ENCODE results near the gene DHDH. TPM values are rescaled to one million over a fixed set of nuclear protein-coding genes. Genes with fewer than 3 reads are reported as not detected.

The DHDH gene
- total RNA-seq, 2 donors from 2014 or later = not detected

DNA sequence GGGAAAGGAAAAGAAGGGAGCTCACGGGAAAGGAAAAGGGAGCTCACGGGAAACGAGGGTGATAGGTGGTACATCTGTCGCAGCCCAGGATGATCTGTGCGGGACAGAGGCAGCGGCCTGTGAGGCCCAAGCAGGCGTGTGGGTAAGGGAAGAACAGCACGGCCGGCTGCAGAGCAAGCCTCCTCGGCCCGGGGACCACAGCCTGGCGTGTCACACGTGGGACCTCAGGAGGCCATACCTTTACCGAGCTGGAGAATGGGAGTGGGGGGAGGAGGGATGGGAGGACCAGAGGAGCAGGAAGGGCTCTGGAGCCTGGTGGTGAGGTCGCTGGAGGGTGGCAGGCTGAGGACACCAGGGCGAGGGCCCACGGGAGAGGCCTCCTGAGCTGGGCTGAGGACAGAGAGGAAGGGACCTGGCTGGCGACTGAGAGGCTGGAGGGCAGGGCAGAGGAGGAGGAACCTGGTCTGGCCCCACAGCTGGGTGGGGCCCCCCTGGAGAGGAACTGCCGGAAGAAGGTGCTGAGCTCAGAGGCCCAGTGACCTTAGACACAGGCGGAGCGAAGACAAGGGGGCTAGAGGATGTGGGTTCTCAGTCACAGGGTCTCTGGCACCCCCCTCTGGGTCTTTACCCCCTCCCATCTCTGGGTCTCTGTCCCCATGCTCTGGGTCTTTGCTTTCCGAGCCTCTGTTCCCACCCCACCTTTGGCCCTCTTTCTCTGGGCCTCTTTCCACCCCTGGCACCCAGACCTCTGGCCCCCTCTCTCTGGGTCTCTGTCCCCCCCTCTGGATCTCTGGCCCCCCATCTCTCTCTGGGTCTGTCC, 28.7 kb downstream of the DHDH start:
- peak; percentile 87 for DNase-seq (ENCODE audit: low spot score)
- intact Hi-C loops (cut with DNase I) = loop anchor here (10.0 kb wide), 2 partner anchors 67 to 167 kb away; partner anchors contain the start of gene TULP2 (in 1 of the 2)

DNA sequence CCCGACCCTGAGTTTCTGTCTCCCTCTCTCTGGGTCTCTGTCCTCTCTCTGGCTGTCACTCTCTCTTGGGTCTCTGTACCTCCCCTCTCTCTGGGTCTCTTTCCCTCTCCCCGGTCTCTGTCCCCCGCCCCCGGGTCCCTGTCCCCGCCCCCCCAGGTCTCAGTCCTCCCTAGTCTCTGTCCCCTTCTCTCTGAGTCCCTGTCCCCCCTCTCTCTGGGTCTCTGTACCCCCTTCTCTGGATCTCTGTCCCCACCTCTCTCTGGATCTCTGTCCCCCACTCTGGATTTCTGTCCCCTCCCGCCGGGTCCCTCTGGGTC, 29.3 kb downstream of the DHDH start:
- intact Hi-C loops (cut with DNase I) = loop anchor here (10.0 kb wide), 2 partner anchors 68 to 168 kb away; partner anchors contain the start of gene TULP2 (in 1 of the 2)
- no peak for DNase-seq (ENCODE audit: low spot score)

GRCh38 chr19:48963371-48964204, 30.1 kb downstream of the DHDH start:
- intact Hi-C loops (cut with DNase I) = loop anchor here (10.0 kb wide), 2 partner anchors 69 to 169 kb away; partner anchors contain the start of gene TULP2 (in 1 of the 2)
- peak; percentile 93 for DNase-seq (ENCODE audit: low spot score)

DNA sequence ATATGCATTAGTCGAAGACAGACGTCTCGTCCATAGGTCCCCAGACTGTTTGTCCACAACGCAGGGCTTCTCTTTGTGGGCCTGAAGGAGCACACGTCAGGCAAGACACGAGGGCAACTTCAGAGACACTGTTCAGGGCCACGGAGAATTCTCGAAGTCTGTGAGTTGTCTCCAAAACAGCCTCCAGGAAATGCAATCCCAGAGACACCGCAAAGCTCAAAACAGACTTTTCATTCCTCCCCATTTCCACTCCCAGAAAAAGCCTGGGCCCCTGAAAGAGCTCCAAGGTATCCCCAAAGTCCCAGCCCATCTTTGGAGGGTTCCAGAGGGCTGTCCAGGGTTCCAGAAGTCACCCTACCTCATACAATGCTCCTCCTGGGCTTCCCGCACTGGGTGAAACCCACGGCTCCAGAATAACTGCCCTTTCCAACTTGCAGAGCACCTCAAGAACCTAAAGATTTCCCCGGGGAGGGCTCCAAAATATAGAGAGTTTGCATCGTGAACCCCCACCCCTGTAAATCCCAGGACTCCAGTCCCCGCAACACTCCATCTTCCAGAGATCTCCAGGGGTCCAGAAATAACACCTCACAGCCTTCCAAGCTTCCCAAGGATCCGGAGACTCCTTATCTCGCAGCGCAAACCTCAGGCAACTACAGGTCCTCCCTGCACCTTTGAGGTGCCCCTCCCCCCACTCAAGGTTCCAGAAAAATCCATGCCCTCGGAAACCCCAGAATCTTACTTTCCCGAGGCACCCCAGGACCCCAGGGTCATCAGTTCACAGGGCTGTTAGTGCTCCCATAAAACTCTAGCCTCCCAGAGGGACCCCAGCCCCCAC, 30.9 kb downstream of the DHDH start:
- DNase-seq (ENCODE audit: low spot score) = no peak
- intact Hi-C loops (cut with DNase I) = loop anchor here (5.0 to 10.0 kb wide), 3 partner anchors 70 to 170 kb away; partner anchors contain the start of genes PPP1R15A (in 1 of the 2) and TULP2 (in 1 of the 2)

GRCh38 chr19:48965040-48965805, 31.7 kb downstream of the DHDH start, which contains the start of gene FTL:
FTL (plus strand) TSS chr19:48965309; CDS start chr19:48965508, 199 bp downstream.
- DNase-seq (ENCODE audit: low spot score) = peak; percentile 99
- intact Hi-C loops (cut with DNase I) = loop anchor here (5.0 to 10.0 kb wide), 3 partner anchors 70 to 170 kb away; partner anchors contain the start of genes PPP1R15A (in 1 of the 2) and TULP2 (in 1 of the 2)

DNA sequence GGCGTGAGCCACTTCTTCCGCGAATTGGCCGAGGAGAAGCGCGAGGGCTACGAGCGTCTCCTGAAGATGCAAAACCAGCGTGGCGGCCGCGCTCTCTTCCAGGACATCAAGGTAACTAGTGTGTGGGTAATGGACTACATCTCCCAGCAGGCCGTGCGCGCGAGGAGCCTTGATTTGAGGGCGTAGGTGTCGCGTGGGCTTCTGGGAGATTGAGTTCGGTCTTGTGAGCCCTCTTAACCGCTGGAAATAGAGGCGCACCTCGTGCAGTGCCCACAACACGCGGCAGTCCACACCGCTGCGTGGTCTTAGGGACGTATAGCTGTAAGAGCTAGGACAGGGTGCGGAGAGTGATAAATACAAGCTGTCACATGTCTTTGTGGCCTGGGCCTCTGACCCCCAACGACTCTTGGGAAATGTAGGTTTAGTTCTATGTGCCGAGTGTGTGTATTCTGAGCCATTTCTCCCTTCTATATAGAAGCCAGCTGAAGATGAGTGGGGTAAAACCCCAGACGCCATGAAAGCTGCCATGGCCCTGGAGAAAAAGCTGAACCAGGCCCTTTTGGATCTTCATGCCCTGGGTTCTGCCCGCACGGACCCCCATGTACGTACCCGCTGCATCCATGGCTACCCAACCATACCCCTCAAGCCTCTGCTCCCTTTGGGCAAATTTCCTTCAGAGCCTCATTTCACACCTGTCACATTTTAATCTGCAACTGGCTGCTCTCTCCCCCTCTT, 32.5 kb downstream of the DHDH start:
- intact Hi-C loops (cut with DNase I) = loop anchor here (5.0 to 10.0 kb wide), 3 partner anchors 71 to 171 kb away; partner anchors contain the start of genes PPP1R15A (in 1 of the 2) and TULP2 (in 1 of the 2)
- DNase-seq (ENCODE audit: low spot score) = peak; percentile 97

GRCh38 chr19:48966541-48967345, 33.2 kb downstream of the DHDH start:
- intact Hi-C loops (cut with DNase I) = loop anchor here (5.0 to 10.0 kb wide), 3 partner anchors 72 to 172 kb away; partner anchors contain the start of genes PPP1R15A (in 1 of the 2) and TULP2 (in 1 of the 2)

GRCh38 chr19:48967346-48968178, 34.1 kb downstream of the DHDH start:
- no peak for DNase-seq (ENCODE audit: low spot score)

More at GRCh38 chr19:48966541-48967345, 33.2 kb downstream of the DHDH start:
- DNase-seq (ENCODE audit: low spot score) = no peak

DNA sequence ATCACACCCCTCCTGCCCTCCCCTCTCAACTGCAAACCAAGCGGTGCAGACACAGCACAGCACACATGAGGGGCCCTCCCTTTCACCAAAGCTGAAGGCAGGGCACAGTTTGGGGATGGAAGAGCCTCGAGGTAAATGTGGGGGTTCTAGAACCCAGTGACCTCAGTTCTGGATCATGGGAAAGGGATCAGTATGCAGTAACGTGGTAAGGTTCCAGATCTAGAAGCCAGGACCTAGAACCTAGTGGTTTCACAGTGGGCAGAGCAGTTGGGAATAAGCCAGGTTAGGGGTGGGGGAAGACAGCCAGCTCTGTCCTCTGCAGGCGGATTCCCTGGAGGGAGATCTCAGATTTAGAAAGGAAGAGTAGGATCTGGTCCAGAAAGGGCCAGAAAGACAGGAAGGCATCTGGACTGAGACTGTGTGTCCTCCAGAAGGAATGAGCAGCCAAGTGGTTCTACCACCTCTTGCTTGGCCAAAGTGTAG, 34.7 kb downstream of the DHDH start:
- DNase-seq (ENCODE audit: low spot score) = no peak
- intact Hi-C loops (cut with DNase I) = loop anchor here (5.0 to 10.0 kb wide), 3 partner anchors 73 to 173 kb away; partner anchors contain the start of genes PPP1R15A (in 1 of the 2) and TULP2 (in 1 of the 2)

More at GRCh38 chr19:48967346-48968178, 34.1 kb downstream of the DHDH start:
- intact Hi-C loops (cut with DNase I) = loop anchor here (5.0 to 10.0 kb wide), 3 partner anchors 73 to 173 kb away; partner anchors contain the start of genes PPP1R15A (in 1 of the 2) and TULP2 (in 1 of the 2)

DNA sequence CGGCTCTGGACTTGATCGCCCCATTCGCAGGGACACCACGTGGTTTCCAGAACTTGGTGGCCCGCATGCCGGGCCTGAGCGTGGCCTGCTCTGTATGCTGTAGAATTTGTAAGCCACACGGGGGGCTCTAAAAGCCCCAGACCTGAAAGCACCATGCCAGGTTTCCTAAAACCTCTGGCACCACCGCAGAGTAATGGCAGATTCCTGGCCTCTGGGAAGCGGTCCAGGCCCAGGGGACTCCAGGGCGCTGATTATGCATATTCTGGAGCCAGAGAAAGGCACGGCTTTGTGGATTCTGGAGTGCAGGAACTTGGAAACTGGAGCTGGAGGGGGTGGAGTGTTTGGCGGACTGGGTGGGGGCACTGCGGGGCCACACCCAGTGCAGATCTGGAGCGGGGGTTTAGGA, 35.3 kb downstream of the DHDH start:
- no peak for DNase-seq (ENCODE audit: low spot score)
- intact Hi-C loops (cut with DNase I) = loop anchor here (5.0 to 10.0 kb wide), 3 partner anchors 74 to 174 kb away; partner anchors contain the start of genes PPP1R15A (in 1 of the 2) and TULP2 (in 1 of the 2)

DNA sequence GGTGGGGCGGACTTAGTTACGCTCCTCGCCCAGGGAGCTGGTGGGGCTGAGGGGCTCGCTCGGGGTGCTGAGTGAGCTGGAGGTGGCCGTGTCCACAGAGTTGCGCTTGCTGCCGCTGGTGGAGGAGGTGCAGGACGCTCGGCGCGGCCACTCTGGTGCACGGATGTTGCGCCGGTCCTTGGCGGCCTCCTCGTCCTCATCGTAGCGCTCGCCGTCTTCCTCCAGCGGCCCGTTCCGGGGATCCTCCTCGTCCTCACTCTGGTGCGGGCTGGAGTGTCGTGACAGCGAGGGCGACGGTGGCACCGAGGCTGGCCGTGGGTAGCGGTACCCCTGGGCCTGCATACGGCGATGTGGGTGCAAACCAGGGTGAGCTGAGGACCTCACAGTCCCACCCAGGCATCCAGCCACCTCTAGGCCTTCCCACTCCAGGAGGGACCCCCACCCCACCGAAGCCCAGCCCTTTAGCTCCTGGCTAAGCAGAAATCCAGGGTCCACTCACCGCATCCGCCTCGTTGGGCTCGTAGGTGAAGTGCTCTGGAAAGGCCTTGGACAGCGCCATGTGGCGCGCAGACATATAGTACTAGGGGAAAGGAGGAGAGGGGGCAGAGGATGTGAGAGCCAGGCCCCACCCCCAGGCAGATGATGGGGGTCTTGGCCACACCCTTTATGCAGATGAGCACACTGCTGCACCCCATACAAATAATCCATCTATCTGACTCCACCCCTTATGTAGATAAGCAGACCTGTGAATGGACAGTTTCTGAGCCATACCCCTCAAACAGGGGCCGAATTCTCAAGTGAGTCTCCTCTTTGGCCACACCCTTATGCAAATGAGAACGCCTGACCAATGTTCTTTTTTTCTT, 36.0 kb downstream of the DHDH start:
- intact Hi-C loops (cut with DNase I) = loop anchor here (5.0 to 10.0 kb wide), 4 partner anchors 75 to 177 kb away; partner anchors contain the start of genes PPP1R15A (in 1 of the 2) and TULP2 (in 1 of the 2)
- no peak for DNase-seq (ENCODE audit: low spot score)

DNA sequence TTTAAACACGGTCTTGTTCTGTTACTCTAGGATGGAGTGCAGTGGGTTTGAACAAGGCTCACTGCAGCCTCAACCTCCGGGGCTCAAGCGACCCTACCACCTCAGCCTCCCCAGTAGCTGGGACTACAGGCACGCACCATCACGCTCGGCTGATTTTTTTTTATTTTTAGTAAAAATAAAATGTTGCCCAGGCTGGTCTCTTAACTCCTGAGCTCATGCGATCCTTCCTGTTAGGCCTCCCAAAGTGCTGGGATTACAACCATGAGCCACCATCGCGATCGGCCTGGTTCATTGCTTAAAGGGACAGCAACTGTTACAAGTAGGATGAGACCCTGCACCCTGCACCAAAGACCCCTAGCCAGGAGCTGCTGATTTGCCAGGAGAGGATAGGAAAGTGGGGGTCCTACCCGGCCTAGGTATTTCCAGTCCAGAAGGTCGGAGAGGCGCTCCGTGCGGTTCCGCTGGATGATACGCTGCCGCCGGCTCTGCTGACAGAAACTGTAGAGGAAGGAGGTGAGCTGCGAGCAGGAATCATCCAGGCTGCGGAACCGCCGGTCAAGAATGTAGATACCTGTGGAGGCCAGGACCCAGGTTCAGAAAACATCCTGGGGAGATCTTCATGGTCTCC, 36.8 kb downstream of the DHDH start:
- DNase-seq (ENCODE audit: low spot score) = no peak
- intact Hi-C loops (cut with DNase I) = loop anchor here in 1 of 2 donors (5.0 kb wide), 1 partner anchor 178 kb away; no protein-coding TSS in a partner anchor

DNA sequence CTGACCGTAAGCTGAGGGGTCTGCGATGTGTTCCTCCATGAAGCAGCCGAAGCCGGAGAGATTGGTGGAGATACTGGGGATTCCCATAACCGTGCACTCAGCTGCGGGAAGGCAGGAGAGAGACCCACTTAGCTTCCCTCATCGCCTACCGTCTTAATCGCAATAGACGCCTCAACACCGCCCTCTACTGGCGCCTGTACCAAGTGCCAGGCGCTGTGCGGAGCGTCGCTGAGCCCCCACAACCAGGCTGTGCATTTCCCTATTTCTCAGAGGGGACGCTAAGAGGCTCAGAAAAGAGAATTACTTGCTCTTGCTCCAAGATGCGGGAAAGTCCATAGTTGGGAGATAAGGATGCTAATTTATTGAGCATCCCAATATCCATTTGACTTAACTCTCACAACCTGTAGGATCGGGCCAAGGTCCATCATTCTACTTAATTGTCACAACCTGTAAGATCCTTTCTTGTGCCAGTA, 37.5 kb downstream of the DHDH start:
- DNase-seq (ENCODE audit: low spot score) = peak; percentile 95
- intact Hi-C loops (cut with DNase I) = loop anchor here in 1 of 2 donors (5.0 kb wide), 1 partner anchor 179 kb away; no protein-coding TSS in a partner anchor

Measured in posterior vena cava (tissue), 2 donors.